GM19043 (cell line): ENCODE results near the gene CUL3.
"Not testable (repeated sequence)": the region's sequence is repeated elsewhere in the genome, so short reads cannot be mapped to it uniquely, and the experiment has no call there.

Experiments
- ATAC-seq: cut with Tn5 transposase; IDR thresholded peaks from one replicate; pipeline ENCODE4 v1.9.1; 2021; ENCODE audit warnings: low read depth; ENCODE audit not compliant: unreplicated experiment

The CUL3 gene

GRCh38 chr2:224545884-224546644 is 39.1 kb downstream of the CUL3 start:
- no peak for ATAC-seq

- ATAC-seq = no peak
These were observed 41.2 kb downstream of the CUL3 start for GRCh38 chr2:224543939-224544338.

- ATAC-seq = no peak
These were observed 46.5 kb downstream of the CUL3 start for GRCh38 chr2:224538561-224539138.

GRCh38 chr2:224532931-224533330 is 52.2 kb downstream of the CUL3 start:
- peak; percentile 61 for ATAC-seq

- no peak for ATAC-seq
These were observed 52.7 kb downstream of the CUL3 start for GRCh38 chr2:224532441-224532840.

GRCh38 chr2:224528171-224528570 is 57.0 kb downstream of the CUL3 start:
- ATAC-seq = no peak

- no peak for ATAC-seq
These were observed 59.4 kb downstream of the CUL3 start for GRCh38 chr2:224525774-224526173.

- no peak for ATAC-seq
These were observed 60.5 kb downstream of the CUL3 start for GRCh38 chr2:224524657-224525056.

- peak; percentile 16 for ATAC-seq
These were observed 61.3 kb downstream of the CUL3 start for GRCh38 chr2:224523626-224524577.

GRCh38 chr2:224522483-224522882 is 62.7 kb downstream of the CUL3 start:
- ATAC-seq = not testable (repeated sequence)

GRCh38 chr2:224520064-224520463 is 65.1 kb downstream of the CUL3 start:
- ATAC-seq = peak; percentile 70

- no peak for ATAC-seq
These were observed 66.2 kb downstream of the CUL3 start for GRCh38 chr2:224518806-224519580.

GRCh38 chr2:224517963-224518362 is 67.2 kb downstream of the CUL3 start:
- ATAC-seq = no peak

- ATAC-seq = not testable (repeated sequence)
These were observed 68.8 kb downstream of the CUL3 start for GRCh38 chr2:224516393-224516792.

- ATAC-seq = no peak
These were observed 71.2 kb downstream of the CUL3 start for GRCh38 chr2:224513991-224514390.

- no peak for ATAC-seq
These were observed 77.4 kb downstream of the CUL3 start for GRCh38 chr2:224507789-224508188.

- ATAC-seq = no peak
These were observed 78.7 kb downstream of the CUL3 start for GRCh38 chr2:224506494-224506893.

- ATAC-seq = no peak
These were observed 86.2 kb downstream of the CUL3 start for GRCh38 chr2:224498991-224499390.

GRCh38 chr2:224492531-224492930 is 92.6 kb downstream of the CUL3 start:
- no peak for ATAC-seq

- not testable (repeated sequence) for ATAC-seq
These were observed 97.2 kb downstream of the CUL3 start for GRCh38 chr2:224487940-224488339.
